ENCODE results near the gene ADGRV1.

ADGRV1 gene

DNA sequence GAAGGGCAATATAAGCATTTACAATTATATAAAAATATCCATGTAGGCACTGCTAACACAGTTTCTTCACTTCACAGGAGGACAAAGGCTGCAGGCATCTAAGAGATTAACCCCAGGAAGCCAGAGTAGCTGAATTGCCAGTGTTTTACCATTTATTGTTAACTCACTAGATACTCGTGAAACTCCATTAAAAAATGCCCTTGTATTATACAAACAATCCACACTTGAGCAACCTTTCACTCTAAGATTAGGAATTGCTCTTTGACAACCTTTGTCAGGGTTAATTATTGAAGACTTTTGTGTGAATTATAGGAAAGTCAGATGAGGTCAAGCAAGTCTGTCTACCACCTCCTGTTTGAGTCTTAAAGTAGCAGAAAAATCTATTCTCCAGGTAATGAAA, 317.8 kb downstream of the ADGRV1 start:
- DNase-seq = no peak

DNA sequence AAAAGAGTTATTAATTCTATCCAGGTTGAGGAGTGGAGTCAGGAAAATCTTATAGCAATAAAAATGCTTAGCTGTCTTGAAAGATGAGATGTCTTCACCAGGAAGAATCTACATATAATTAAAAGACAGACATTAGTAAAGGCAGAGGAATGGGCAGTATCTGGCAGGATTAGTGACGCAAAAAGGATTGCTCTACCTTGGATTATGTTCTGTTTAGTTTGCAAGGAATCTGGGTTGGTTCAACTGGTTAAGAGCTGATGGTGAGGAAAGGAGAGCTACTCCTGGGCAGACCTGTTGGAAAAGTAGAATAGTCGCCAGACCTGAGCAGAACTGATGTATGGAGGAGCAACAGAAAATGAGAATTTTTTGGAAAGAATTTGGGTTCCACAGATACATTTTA, 318.5 kb downstream of the ADGRV1 start:
- no peak for DNase-seq

- DNase-seq = no peak
These were observed 319.5 kb downstream of the ADGRV1 start for GRCh38 chr5:90878081-90878480.

DNA sequence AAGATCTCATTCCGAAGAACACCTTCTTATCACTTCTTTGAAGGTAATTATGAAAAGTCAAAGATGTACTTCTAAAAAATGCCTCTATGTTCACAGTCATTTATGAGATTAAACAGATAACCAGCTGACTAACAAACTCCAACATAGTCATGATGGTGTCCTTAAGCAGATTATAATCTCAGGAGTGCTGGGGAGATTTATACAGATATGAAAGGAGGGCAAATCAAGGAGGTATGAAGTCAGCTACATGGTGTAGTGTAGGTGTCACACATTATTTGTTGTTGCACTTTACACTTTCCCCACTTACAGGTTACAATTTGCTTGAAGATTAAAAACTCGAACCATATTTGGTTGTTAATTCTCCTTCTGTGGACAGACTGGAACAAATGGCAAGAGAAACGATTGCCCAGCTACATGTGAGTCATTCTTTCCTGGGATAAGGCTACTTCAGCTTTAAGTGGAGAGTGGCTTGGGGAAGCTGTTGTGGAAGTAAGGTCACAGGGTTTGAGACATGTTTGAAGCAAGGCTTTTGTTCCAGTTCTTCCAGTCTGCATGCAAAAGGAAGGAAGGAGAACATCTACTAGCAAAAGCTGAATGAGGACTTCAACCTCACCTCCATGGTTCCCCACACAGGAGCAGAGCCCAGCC, 320.1 kb downstream of the ADGRV1 start:
- DNase-seq = no peak

DNA sequence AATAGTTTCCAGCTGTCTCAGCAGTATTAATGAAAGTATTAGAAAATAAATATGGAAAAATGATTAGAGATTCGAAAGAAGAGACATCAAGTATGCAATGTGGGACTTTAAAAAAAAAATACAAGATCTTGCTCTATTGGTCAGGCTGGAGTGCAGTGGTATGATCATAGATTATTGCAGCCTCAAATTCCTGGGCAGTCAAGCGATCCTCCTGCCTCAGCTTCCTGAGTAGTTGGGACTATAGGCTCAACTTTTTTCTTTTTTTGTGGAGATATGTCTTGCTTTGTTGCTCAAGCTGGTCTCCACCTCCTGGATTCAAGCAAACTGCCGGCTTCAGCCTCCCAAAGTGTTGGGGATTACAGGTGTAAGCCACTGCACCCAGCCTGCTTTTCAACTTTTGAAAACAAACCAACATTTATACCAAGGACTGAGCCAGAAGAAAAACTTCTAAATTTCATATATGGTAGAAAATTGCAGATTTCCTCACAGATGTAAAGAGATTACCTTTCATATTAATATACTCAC, 323.1 kb downstream of the ADGRV1 start:
- DNase-seq = no peak

DNA sequence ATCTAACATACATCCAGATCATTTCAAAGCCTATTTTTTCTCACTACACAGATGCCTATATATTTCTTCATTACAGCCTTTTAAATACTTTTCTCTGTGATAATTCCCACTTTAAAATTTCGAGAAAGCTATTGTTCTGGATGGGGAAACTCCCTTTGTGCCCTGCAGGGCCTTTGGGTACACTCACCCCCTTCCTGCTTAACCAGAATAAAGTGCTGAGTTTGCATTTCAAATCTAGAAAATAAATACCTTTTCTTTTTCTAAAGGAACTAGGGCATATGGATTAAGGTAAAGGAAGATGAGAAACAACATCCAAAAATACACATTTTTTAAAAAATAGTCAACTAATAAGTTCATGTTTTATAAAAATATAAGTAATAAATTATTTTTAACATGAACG, 323.9 kb downstream of the ADGRV1 start:
- DNase-seq = no peak

DNA sequence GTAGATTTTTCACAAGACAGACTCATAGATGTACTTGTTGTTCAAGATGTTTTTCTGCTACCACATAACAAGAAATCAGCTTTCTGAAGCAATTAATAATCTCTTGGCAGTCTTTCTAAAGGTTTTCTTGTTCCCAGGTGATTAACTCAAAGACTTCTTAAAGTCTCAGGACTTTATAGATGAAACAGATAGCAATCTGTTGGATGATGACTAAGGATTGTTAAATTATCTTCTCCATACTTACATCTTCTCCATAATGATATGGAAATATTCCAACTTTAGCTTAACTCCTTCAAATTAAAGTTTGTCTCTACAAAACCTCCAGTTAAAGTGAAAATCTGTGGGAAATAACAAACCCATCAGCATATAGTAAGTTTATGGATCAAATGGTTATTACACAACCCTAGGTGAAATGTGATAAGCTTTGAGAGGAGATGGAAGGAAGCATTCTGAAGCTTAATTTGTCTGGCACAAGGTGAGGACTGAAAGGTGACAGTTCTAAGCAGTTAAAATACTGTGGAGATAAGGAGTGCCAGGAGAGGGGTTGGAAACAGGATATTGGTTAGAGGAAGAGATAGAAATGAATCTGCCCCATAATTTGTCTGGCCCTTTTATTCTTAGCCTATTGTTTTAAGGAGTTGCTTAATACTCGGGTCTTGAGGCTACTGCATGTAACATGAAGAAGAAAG, 326.7 kb downstream of the ADGRV1 start:
- DNase-seq = no peak

GRCh38 chr5:90886381-90886780, 327.8 kb downstream of the ADGRV1 start:
- no peak for DNase-seq

GRCh38 chr5:90888511-90889324, 330.1 kb downstream of the ADGRV1 start:
- DNase-seq = peak; percentile 82

- DNase-seq = no peak
These were observed 330.7 kb downstream of the ADGRV1 start for GRCh38 chr5:90889325-90889600.

- no peak for DNase-seq
These were observed 331.6 kb downstream of the ADGRV1 start for GRCh38 chr5:90890180-90890579.

DNA sequence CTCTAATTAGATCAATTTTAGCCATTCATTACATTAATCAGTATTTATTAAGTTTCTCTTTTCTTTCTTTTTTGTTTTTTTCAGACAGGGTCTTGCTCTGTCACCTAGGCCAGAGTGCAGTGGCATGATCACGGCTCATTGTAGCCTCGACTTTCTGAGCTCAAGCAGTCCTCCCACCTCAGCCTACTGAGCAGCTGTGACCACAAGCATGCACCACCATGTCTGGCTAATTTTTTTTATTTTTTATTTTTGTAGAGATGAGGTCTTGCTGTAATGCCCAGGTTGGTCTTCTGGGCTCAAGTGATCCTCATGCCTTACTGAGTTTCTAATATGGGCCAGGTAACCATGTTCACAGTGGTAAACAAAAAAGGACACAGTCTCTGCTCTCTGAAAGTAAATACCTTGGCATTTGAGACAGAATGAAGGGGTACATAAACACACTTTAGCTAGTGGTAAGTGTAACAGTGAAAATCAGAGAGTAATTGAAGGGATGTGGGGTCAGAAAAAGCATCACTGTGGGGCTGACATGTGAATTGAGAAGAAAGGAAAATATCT, 336.3 kb downstream of the ADGRV1 start:
- no peak for DNase-seq

GRCh38 chr5:90897618-90898017, 339.0 kb downstream of the ADGRV1 start:
- DNase-seq = no peak

GRCh38 chr5:90898326-90899013, 339.9 kb downstream of the ADGRV1 start:
- no peak for DNase-seq

DNA sequence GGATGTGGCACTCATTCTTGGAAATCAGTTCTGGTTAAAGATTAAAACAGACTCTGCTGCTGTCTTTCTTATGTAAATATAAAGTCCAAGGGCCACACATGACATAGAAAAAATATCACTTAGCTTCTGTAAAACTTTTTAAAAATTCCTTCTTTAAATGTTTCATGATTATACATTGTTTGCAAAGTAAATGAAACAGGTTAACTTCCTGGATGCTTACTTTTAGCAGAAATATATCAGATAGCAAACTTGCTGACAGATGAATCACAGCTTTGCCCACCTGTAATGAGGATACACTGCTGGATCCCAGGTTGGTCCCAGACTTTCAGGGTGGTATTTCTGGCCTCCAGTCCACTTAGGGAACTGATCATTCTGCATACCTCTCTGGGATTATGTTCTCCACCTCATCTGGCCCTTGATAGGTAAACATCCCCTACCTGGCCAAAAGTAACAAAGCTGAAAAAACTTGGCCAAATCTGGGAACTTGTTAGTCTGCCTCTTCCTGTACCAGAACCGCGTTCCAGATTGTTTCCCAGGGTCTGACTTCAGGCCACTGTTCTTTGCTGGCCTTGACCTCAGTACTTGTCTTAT, 340.5 kb downstream of the ADGRV1 start:
- DNase-seq = no peak

DNA sequence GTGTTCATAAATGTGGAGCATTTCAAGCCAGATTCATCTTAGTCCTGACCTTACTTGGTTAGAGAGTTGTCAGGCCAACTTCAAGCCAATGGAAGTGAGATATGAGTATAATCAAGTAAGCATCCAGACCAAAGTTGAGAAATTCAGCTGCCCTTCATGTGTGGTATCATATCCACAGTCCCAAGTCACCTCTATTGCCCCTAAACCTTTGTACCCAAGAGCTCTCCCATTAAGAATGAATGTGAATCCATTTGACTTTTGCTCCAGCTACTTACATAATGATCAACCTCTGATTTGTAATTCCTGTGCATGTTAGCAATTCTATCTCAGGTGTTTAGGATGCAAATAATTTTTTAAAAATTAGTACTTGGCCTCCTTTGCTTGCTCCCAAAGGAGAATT, 342.7 kb downstream of the ADGRV1 start:
- no peak for DNase-seq

- no peak for DNase-seq
These were observed 343.6 kb downstream of the ADGRV1 start for GRCh38 chr5:90902170-90902569.

DNA sequence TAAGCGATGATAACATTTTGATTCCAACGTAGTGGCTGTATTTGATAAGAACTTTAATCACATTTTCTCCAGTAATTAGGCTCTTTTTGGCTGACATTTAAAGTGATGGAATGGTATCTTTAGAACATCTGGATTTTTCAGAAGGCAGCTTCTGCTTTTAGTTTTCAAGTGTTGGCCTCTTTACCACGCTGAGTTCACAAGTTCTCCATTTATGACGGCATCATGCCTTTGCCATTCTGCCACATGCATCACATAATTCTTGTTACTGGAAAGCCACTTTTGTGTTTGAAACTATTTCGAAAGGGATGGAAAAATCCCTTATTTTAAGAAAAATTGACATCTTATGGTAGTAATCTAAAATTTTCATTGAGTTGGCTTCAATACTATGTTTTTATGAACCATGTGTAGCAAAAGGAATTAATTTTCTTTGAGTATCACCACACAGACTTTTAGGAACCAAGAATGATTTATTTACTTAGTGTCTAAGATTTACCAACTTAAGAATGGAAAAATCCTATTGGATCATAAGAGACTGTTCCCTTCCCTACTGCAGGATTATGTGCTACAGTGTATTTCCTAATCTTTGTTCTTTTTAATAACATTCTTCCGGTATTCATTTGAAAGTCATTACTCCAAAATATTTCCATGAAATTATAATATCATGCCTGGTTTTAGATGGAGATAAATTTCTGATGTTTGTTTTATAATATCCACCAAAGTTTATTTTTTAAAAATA, 344.2 kb downstream of the ADGRV1 start:
- no peak for DNase-seq

- DNase-seq = no peak
These were observed 350.5 kb downstream of the ADGRV1 start for GRCh38 chr5:90909101-90909503.

DNA sequence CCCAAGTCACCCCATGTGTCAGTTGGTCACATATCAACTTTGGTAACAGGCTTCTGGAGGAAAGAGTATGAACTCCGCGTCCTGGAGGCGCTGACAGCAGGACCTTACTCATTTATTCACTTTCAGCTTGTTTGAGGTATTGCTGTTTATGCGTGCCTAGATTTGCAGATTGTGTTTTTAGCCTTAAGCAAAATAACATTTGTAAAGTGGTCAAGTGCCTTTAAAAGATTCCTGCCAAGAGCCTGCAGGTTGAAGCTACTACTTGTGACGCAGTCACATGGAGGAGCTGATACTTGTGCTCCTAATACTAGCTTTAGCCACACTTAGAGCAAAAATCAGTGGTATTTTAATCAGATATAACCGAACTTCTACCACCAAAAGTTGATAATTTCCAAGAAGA, 351.3 kb downstream of the ADGRV1 start:
- DNase-seq = peak; percentile 21

DNA sequence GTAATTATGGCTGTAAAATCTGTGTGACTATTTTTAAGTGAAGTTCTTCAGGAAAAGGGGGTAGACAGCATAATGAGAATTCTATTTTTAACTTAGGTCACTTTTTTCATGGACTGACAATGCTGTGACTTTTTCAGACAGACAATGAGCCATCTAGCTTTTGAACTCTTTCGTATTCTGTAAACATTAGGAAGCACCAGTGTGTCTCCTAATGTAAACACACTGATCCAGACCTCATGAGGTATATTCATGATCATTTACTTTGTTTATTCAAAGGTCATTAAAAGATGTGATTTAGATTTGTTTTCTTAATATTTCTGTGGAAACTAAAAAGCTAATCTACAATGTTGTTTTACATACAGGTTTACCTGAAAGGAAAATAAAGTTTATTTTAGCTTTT, 352.6 kb downstream of the ADGRV1 start:
- no peak for DNase-seq

- DNase-seq = no peak
These were observed 353.9 kb downstream of the ADGRV1 start for GRCh38 chr5:90912476-90912875.

All from DMS79 (cell line).